ENCODE data around the gene NIPBL.
"Not testable (repeated sequence)": the region's sequence is repeated elsewhere in the genome, so short reads cannot be mapped to it uniquely, and the experiment has no call there.

The NIPBL gene, protein sequence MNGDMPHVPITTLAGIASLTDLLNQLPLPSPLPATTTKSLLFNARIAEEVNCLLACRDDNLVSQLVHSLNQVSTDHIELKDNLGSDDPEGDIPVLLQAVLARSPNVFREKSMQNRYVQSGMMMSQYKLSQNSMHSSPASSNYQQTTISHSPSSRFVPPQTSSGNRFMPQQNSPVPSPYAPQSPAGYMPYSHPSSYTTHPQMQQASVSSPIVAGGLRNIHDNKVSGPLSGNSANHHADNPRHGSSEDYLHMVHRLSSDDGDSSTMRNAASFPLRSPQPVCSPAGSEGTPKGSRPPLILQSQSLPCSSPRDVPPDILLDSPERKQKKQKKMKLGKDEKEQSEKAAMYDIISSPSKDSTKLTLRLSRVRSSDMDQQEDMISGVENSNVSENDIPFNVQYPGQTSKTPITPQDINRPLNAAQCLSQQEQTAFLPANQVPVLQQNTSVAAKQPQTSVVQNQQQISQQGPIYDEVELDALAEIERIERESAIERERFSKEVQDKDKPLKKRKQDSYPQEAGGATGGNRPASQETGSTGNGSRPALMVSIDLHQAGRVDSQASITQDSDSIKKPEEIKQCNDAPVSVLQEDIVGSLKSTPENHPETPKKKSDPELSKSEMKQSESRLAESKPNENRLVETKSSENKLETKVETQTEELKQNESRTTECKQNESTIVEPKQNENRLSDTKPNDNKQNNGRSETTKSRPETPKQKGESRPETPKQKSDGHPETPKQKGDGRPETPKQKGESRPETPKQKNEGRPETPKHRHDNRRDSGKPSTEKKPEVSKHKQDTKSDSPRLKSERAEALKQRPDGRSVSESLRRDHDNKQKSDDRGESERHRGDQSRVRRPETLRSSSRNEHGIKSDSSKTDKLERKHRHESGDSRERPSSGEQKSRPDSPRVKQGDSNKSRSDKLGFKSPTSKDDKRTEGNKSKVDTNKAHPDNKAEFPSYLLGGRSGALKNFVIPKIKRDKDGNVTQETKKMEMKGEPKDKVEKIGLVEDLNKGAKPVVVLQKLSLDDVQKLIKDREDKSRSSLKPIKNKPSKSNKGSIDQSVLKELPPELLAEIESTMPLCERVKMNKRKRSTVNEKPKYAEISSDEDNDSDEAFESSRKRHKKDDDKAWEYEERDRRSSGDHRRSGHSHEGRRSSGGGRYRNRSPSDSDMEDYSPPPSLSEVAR (N-terminal part only)

DNA sequence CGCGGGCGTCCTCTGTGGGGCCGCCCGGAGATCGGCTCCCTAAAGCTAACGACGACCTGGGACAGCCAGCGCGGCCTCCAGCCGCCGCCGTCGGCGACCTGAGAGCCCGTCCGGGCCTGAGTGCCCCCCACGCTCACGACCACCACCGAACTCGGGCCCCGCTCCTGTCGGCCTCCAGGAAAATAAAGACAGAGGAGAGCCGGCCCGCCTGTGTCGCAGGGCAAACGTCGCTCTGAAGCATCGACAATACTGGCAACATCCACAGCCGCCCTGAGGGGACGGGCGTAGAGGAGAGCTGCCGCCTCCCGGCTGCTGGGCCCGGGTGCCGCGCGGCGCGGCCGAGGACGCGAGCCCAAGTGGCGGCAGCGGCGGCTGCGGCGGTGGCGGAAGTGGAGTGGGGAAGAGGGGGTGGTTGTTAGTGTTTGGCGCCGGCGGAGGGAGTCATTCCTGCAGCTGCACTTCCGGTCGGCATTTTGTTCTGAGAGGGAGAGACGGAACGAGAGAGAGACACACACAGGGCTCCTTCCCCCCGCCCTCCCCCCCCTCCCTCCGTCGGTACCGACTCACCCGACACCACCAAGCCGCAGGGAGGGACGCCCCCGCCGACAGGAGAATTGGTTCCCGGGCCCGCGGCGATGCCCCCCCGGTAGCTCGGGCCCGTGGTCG lies at the start of gene NIPBL:
TSS of gene NIPBL (plus strand) at position 471 of the 666 bp plus-strand sequence. CDS start 76,928 bp downstream, outside the sequence.
- DNase-seq (ENCODE audit: low read depth in 2 of 2, low spot score in 1 of 2) = peak; percentile 68 to 78

DNA sequence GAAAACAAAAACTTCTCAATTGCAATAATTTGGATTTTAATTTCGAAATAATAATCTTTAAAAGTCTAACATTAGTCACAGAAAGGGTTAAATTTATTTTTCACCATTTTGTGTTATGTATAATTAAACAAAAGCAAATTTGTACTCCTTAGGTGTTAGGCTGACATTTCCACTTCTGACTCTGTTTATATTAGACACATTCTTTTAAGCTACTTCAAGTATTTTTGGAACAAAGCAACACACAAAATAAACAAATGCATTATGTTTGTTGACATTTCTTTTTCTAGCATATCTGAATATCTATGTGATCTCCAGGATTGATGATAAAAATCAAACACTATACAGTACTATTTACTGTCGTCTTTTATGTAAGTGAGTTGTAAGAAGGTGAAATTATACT lies 44.3 kb upstream of the NIPBL start:
- DNase-seq (ENCODE audit: low read depth in 2 of 2, low spot score in 1 of 2) = no peak

DNA sequence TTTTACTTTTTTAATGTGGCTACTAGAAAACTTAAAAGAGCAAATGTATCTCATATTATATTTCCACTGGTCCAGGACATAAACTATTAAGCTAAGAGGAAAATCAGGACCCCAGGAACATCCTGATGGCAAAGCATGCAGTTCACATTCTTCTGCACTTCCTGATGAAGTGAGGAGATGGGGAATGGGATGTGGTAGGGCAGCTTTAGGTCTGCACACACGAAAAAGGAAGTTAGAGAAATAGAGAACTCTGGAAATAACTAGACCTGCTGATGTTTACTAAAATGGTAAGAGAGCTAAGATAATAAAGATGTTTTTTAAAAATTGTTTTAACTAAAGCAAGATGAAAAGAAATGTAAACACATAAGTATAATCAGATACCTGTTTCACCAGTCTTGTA lies 39.7 kb upstream of the NIPBL start:
- no peak for DNase-seq (ENCODE audit: low read depth in 2 of 2, low spot score in 1 of 2)

DNA sequence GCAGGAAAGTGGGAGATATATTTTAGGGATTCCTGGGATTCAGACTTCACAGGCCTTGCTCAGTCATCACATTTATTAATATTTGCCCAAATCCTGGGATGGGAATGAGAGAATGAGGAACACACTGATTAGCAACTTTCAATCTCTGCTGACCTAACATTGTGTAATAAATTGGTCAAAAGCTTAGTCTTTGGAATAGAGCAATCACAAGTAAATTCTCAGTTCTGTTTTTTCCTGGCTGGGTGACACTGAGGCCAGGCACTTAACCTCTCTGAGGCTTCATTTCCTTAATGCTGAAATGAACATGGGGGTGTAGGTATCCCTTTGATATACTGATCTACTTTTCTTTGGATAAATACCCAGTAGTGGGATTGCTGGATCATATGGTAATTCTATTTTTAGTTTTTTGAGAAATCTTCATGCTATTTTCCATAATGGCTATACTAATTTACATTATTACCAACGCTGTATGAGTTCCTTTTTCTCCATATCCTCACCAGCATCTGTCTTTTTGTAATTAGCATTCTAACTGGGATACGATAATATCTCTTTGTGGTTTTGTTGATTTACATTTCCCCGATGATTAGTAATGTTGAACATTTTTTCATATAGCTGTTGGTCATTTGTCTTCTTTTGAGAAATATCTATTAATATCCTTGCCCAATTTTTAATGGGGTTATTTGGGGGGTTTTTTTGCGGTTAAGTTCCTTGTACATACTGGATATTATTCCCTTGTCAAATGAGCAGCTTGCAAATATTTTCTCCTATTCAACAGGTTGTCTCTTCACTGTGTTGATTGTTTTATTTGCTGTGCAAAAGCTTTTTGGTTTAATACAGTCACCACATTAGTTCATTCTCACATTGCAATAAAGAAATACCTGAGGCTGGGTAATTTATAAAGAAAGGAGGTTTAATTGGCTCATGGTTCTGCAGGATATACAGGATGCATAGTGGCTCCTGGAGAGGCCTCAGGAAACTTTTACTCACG lies 36.8 kb upstream of the NIPBL start:
- DNase-seq (ENCODE audit: low read depth in 2 of 2, low spot score in 1 of 2) = no peak

DNA sequence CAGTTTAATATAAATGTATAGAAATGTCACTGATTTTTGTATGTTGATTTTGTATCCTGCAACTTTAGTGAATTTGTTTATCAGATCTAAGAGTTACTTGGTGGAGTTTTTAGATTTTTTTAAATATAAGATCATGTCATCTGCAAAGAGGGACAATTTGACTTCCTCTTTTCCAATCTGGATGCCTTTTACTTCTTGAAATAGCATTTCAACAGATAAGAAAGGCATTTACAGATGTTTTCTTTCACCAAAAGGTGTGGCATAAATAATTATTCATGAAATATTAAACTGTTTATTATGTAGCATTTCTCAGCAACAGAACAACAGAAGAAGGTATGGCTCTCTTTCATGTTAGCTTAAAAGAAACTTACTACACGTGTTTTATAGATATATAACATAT lies 34.9 kb upstream of the NIPBL start:
- DNase-seq (ENCODE audit: low read depth in 2 of 2, low spot score in 1 of 2) = no peak

DNA sequence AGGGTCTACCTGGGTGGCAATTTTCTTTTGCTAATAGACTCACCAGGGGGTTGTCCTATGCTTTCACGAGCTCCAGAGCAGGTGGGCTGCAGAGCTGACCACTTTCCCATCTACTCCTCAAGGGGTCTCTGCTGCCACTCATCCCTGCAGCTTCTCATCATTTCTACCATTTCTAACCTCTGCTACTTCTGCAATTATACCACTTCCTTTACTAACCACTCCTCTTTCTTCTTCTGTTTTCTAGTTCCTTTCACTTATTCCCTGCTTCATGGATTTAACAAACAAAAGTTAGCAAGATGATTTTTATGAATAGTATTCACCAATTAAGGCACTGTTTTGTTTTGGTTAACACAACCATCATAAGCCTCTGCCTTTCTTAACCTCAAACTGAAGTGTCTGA lies 34.5 kb upstream of the NIPBL start:
- no peak for DNase-seq (ENCODE audit: low read depth in 2 of 2, low spot score in 1 of 2)

DNA sequence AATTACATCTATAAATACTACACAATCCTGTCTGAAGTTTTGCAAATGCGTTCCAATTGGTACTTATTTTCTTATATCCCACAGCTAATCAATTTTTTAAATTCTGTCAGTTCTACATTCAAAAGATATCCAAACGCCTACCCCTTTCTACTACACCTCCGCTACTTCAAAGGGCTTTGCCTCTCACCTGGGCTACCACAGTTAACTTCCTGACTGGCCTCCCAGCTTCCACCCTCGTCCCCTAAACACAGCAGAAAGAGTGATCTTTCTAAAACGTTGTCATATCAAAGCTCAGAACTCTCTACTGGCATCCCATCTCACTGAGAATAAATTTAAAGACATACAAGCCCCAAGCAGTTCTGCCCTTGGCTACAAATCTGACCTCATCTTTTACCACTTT lies 32.3 kb upstream of the NIPBL start:
- no peak for DNase-seq (ENCODE audit: low read depth in 2 of 2, low spot score in 1 of 2)

DNA sequence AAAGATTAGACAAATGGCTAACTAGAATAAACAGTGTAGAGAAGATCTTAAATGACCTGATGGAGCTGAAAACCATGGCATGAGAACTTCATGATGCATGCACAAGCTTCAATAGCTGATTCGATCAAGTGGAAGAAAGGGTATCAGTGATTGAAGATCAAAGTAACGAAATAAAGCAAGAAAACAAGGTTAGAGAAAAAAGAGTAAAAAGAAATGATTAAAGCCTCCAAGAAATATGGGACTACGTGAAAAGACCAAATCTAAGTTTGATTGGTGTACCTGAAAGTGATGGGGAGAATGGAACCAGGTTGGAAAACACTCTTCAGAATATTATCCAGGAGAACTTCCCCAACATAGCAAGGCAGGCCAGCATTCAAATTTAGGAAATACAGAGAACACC lies 28.0 kb upstream of the NIPBL start:
- not testable (repeated sequence) for DNase-seq (ENCODE audit: low read depth in 2 of 2, low spot score in 1 of 2)

DNA sequence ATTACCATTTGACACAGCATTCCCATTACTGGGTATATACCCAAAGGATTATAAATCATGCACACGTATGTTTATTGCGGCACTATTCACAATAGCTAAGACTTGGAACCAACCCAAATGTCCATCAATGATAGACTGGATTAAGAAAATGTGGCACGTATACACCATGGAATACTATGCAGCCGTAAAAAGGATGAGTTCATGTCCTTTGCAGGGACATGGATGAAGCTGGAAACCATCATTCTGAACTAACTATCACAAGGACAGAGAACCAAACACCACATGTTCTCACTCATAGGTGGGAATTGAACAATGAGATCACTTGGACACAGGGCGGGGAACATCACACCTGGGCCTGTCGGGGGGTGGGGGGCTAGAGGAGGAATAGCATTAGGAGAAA lies 23.7 kb upstream of the NIPBL start:
- not testable (repeated sequence) for DNase-seq (ENCODE audit: low read depth in 2 of 2, low spot score in 1 of 2)

DNA sequence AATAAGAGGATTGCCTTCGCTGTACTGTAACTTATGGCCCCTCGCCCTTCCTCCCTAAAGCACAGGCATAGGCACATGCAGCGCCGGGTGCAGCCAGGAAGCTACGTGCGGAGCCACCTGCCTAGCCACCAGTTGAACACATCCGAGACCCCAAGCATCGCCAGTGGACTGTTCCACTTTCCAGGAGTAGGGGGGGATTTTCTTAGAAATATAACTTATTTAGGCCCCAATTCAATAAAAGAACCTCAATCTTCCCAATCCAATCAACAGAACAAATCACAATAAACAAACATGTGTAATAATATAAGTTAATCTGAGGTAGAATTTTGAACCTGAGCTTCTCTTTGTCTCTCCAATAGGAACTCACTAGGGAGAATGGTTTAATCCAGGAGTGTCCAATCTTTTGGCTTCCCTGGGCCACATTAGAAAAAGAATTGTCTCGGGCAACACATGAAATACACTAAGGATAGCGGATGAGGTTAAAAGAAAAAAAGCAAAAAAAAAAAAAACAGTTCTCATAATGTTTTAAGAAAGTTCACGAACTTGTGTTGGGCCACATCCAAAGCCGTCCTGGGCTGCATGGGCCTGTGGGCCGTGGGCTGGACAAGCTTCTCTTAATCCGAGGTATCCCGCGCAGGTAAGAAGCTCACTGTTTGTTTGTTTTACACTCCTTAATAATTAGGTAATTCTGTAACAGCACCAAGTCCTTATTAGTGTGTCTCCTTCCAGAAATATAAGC lies 22.0 kb upstream of the NIPBL start:
- DNase-seq (ENCODE audit: low read depth in 2 of 2, low spot score in 1 of 2) = no peak

DNA sequence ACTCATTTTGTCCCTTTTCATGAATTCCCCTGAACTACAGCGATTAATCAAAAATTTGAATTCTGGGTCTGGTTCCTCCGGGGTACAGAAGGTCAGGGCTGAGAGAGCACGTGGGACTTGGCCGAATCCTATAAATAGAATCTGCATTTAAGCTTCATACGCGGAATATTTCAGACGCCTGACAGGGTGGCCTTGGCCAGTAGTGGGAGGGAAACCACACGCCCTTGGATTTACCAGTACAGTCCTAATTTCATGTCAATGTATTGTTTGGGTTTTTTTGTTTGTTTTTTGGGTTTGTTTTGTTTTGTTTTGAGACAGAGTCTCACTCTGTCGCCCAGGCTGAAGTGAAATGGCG lies 21.5 kb upstream of the NIPBL start:
- no peak for DNase-seq (ENCODE audit: low read depth in 2 of 2, low spot score in 1 of 2)

DNA sequence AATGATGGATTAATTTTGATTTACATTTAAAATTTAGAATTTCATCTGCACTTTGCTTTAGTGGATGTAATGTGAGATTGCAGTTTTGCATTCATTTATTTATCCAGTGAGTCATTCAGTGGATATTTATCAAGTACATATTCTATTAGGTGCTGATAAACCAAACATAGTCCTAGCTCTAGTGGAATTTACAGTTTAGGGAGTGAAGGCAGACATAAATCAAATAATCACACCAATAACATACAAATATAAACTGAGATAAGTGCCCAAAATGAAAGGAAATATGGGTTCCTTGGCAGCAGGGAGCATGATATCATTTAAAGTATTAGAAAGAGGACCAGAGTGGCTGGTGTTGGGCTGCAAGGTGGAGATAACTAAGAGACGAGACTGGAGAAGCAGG lies 14.7 kb upstream of the NIPBL start:
- no peak for DNase-seq (ENCODE audit: low read depth in 2 of 2, low spot score in 1 of 2)

DNA sequence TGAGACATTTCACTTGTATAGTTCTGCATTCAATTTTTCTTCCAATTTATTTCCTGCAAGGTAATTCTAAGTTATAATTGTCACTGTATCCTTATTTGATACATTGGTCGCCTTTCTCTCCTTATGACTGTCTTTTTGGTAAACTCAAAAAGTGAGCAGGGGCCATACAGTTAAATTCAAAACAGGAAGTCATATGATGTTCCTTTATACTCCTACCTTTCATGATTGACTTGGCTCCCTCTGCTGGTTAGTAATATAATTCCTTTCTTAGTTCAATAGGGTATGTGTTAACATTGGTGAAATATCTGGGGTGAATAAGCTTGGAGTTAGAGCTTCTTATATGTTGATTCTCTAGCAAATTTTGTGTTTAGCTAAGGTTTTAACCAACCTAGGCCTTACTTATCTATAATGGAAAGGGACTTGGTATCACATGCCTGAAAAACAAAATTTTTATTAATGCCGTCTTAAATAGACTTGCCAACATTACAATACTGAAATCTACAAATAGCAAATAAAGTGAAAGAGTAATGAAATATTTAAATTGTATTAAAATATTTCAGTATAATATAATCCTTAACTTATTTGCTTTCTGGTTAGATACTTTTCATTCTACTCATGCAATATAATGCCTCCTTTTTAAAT lies 6.0 kb upstream of the NIPBL start:
- DNase-seq (ENCODE audit: low read depth in 2 of 2, low spot score in 1 of 2) = no peak

DNA sequence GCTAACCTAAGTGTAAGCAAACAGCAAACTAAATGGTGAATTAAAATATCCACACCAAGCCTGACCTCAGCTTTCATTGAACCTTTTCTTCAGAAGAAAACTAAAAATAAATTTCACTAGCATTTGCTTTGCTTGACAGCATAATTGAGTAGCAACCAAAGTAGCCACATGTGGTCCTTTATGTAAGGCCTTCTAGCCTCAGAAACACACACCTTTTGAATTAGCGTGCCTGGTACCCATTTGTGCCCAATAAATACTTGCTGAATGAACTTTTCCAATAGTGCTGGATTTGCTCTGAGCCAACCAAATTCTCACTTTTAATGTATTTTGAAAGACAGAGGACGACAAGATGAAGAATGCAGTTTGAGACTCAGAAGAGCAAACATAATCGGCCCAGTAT lies 2.1 kb upstream of the NIPBL start:
- no peak for DNase-seq (ENCODE audit: low read depth in 2 of 2, low spot score in 1 of 2)

DNA sequence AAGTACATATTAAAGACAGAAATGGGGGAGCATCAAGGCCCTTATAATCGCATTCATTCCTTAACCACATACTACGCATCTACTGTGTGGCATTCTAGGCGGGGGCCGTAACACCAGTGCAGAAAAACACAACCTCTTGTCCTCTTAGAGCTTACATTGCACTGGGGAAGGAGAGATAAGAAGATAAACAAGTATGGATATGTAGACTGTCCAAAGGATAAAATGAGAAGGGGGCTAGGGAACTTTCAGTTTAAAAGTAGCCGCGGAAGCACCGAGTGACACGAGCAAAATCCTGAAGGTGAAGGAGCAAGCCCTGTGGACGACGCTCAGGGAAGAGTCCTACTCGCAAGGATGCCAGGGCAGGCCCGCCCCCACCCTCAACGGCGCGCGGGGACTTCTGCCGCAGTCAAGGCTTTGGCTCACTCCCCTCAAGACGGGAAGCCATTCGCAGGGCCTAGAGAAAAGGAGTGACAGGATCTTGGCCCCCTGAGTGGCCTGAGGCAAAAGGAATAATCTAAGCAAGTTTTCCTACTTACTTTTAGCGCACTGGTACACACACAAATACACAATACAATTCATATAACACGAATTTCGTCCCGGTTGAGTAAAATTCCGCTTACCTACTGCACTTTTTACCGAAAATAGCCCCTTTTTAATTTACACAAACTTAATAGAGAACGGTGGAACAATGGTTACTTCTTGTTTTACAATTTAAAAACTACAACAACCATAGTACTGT lies 1.3 kb upstream of the NIPBL start:
- peak; percentile 15 to 19 for DNase-seq (ENCODE audit: low read depth in 2 of 2, low spot score in 1 of 2)

DNA sequence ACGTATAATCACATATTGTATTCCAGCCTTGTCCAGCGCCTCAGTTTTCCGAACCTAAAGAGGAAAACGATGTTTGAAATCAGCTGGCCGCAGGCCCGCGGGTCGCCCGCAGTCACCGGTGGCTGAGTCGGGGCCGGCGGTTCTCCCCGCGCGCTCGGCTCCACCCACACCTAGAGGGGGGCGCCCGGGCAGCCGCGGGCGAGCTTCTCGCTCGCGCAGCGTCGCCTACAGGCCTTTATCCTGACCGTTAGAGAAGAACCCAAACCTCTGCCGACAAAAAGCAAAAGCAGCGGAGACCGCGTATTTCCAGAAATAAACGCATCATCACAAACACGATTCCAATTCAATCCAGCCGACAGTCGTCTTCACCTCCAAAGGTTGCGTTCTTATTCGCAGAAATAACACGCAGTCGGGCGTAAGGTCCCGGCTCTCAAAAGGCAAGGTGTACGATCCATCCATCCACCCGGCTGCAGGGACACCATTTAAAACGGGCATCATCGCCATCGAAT lies 725 bp upstream of the NIPBL start:
- peak; percentile 37 to 58 for DNase-seq (ENCODE audit: low read depth in 2 of 2, low spot score in 1 of 2)

DNA sequence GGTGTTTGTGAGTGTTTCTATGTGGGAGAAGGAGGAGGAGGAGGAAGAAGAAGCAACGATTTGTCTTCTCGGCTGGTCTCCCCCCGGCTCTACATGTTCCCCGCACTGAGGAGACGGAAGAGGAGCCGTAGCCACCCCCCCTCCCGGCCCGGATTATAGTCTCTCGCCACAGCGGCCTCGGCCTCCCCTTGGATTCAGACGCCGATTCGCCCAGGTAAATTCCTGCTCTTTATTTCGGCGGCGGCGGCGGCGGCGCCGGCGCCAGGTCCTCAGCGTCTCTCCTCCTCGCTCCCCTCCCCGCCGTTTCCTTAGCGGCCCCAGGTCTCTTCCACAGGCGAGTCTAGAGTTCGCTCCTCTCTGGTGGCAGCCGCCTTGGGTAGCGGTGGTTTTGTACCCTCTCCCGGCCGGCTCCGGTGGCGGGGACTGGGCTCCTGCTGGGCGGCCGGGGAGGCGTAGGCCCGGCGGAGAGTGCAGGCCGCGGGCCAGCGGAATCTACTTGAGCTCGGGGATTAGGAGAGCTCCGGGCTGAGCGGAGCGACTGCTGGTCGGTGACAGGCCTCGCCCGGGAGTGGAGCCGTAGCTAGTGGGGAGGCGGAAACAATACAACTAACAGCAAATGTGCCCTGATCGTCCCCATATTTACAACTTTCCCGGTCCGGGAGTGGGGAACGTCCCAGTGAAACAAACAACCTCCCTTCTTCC lies 547 bp downstream of the NIPBL start:
- peak; percentile 19 to 35 for DNase-seq (ENCODE audit: low read depth in 2 of 2, low spot score in 1 of 2)
